Stimulated activated CD8-positive, alpha-beta memory T cell treated with anti-CD3 and anti-CD28 coated beads, Interleukin-4, amount 100 ng/mL, for 24 hours (primary cell): ENCODE results near the gene TMEM50B.
"Not testable (repeated sequence)": the region's sequence is repeated elsewhere in the genome, so short reads cannot be mapped to it uniquely, and the experiment has no call there.

Experiments used
- DNase-seq: peaks from one replicate; pipeline ENCODE4 v3.0.0-alpha.2; 2020; ENCODE audit warnings: low read depth

Gene TMEM50B

DNA sequence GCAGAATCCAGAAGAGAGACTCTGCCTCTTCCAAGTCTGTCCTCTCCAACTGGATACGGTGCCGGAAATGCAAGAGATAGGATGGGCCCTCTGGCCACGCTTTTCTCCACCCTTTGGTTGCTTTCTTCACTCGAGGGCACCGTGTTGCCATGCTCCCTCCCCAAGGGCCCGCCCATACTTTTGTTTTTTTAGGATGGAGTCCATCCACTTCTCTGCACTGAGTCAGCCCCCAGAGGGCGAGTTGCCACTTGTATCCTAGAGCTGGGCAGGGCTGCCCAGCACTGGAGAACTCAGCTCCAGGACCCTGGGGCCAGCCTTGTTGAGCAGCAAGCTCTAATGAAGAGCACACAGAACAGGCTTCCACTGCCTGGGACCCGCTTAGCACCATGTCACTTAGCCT, 51.1 kb downstream of the TMEM50B start:
- DNase-seq = no peak

- no peak for DNase-seq
Observed at GRCh38 chr21:33427051-33427450, 52.7 kb downstream of the TMEM50B start.

GRCh38 chr21:33425825-33426224, 53.9 kb downstream of the TMEM50B start:
- no peak for DNase-seq

GRCh38 chr21:33424214-33424613, 55.6 kb downstream of the TMEM50B start:
- no peak for DNase-seq

GRCh38 chr21:33421713-33422393, 57.9 kb downstream of the TMEM50B start:
- DNase-seq = no peak

GRCh38 chr21:33419538-33420123, 60.1 kb downstream of the TMEM50B start:
- DNase-seq = no peak

GRCh38 chr21:33418691-33419090, 61.1 kb downstream of the TMEM50B start:
- no peak for DNase-seq

DNA sequence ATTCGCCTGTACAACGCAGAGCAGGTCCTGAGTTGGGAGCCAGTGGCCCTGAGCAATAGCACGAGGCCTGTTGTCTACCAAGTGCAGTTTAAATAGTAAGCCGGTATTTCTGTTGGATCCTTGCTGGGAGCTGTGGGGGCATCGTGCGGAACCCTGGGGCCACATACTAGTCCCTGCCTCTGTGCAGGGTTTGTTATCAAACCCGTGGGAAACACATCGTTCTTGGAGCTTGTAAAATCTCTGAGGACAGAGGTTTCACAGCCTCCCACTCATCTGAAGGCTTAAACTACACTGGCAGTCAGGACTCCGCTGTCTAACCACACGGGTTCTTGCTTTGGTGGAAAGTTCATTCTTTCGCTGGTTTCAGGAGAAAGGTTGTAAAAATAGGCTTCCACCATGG, 64.8 kb downstream of the TMEM50B start:
- no peak for DNase-seq

DNA sequence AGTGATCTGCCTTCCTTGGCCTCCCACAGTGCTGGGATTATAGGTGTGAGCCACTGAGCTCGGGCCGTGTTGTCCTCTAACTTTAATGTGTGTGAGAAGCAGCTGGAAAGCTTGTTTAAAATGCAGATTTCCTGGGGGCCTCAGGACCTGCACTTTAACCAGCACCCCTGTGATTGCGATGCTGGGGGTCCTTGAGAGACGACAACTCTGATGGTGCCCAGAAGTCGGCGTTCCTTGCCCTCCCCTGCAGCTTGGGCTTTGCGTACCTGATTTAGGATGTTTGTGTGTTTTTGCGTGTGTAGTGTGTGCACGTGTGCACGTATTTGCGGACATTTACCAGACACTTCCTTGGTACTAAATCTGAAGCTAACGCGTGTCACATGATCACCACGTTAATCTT, 65.7 kb downstream of the TMEM50B start:
- no peak for DNase-seq

- DNase-seq = no peak
Observed at GRCh38 chr21:33412832-33413519, 66.8 kb downstream of the TMEM50B start.

DNA sequence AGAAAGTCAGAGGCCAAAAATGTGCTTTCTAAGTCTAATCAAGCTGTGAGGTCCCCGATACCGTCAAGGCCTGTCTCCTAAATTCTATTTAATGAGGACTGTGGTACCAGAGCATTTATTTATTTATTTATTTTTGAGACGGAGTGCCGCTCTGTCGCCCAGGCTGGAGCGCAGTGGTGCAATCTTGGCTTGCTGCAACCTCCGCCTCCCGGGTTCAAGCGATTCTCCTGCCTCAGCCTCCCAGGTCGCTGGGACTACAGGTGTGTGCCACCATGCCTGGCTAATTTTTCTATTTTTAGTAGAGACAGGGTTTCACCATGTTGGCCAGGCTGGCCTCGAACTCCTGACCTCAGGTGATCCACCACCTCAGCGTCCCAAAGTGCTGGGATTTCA, 67.3 kb downstream of the TMEM50B start:
- DNase-seq = not testable (repeated sequence)

- no peak for DNase-seq
Observed at GRCh38 chr21:33411949-33412430, 67.8 kb downstream of the TMEM50B start.

DNA sequence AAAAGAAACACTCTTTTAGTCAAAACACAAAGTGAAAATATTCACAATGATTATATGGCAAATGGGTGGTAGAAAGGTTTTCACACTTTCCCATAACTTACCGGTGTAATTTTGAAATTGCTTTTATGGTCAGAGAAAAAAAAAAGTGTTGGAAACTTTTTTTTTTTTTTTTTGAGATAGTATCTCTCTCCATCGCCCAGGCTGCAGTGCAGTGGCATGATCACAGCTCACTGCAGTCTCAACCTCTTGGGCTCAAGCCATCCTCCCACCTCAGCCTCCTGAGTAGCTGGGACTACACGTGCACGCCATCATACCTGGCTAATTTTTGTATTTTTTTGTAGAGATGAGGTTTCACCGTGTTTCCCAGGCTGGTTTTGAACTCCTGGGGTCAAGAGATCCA, 73.3 kb downstream of the TMEM50B start:
- no peak for DNase-seq

- DNase-seq = no peak
Observed at GRCh38 chr21:33403786-33404585, 75.8 kb downstream of the TMEM50B start.

GRCh38 chr21:33403128-33403785, 76.5 kb downstream of the TMEM50B start, which contains the start of gene IFNGR2:
Gene IFNGR2, plus strand, starts transcription at chr21:33403413. Its CDS starts 131 bp downstream, at chr21:33403544.
- peak; percentile 26 for DNase-seq

GRCh38 chr21:33402001-33402979, 77.5 kb downstream of the TMEM50B start:
- DNase-seq = no peak

GRCh38 chr21:33401630-33401992, 78.2 kb downstream of the TMEM50B start:
- no peak for DNase-seq
